ENCODE measurements around the gene CIBAR2. TPM values are rescaled to one million over a fixed set of nuclear protein-coding genes. Genes with fewer than 3 reads are reported as not detected.

Gene CIBAR2
- total RNA-seq, 1 experiment from 2014 or later, result not detected

DNA sequence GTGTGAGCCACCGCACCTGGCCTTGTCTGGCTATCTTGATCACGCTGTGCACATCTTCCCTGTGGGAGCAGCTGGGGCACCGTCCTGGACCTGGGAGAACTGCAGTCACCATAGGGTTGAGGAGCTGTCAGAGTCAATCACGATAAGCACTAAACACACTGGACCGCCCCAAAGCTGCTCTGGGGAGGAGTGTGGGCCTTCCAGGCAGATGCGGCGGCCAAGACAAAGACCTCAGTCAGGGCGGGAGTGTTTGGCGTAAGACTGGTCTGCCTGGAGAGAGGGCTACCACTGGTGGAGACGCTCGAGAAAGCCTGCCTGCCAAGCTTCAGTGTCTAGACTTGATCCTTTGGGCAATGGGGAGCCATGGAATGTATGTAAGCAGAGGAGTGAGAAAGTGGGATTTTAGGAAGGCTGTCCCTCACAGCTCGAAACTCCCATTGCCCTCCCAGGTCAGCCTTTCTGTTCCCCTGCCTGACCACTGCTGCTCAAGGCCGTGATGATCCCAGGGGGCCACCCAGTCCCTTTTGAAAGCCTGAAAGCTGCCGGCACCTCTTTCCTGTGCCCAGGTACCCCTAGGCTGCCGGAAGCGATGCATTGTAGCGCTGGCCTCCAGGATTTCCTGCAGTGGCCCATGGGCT is 29.3 kb upstream of the CIBAR2 start:
- Histone ChIP-seq H3K23me2 (ENCODE audit: insufficient read length, low read depth, low read length, poor library complexity, severe bottlenecking) (no peaks in the 10 kb centered on the region), H2BK12ac (ENCODE audit: insufficient read length, low read depth, low read length) (no peak overlapping the region), H3K9me3 (ENCODE audit: control insufficient read depth, low read depth, low read length) (no peaks in the 10 kb centered on the region), H4K8ac (replicated peaks; ENCODE audit: insufficient read length, low read depth, low read length) (no peak overlapping the region), H2BK20ac (ENCODE audit: low read depth, low read length, poor library complexity, severe bottlenecking) (no peak overlapping the region), H3K14ac (ENCODE audit: insufficient read depth, low read length) (no peak overlapping the region; the same call in 1 of the 2 replicates), H3K18ac (ENCODE audit: insufficient read length, low read depth, low read length) (peak overlapping the region; percentile 46), H2AFZ (ENCODE audit: low read length) (no peak overlapping the region), H3K27me3 (ENCODE audit: insufficient read depth, low read length) (no peaks in the 10 kb centered on the region), H4K20me1 (ENCODE audit: control insufficient read depth, insufficient read depth, insufficient read length) (no peaks in the 10 kb centered on the region), H2BK5ac (ENCODE audit: insufficient read length, low read length) (no peak overlapping the region), H3K9ac (ENCODE audit: extremely low read depth, insufficient read length, low read length) (no peak overlapping the region), H3K27ac (ENCODE audit: insufficient read length, low read depth, low read length) (no peak overlapping the region), H3K4ac (ENCODE audit: low read depth, low read length) (no peak overlapping the region), H3K79me2 (ENCODE audit: insufficient read depth, low read length) (no peaks in the 10 kb centered on the region), H2BK15ac (ENCODE audit: low read depth, low read length) (no peak overlapping the region), H3K4me1 (ENCODE audit: insufficient read depth, low read length) (no peaks in the 10 kb centered on the region), H2AK5ac (ENCODE audit: insufficient read length, low read length) (no peak overlapping the region), H3K79me1 (ENCODE audit: insufficient read depth, low read depth, low read length, poor library complexity, severe bottlenecking) (no peaks in the 10 kb centered on the region), H4K91ac (ENCODE audit: insufficient read length, low read depth, low read length) (no peak overlapping the region), H3K23ac (ENCODE audit: insufficient read length, low read depth, low read length) (no peak overlapping the region), H3K56ac (ENCODE audit: insufficient read length, low read depth, low read length) (no peak overlapping the region), H2BK120ac (ENCODE audit: low read depth, low read length, poor library complexity, severe bottlenecking) (no peak overlapping the region), H3K4me2 (ENCODE audit: insufficient read depth, insufficient read length, low read length) (no peak overlapping the region), H3T11ph (ENCODE audit: low read length) (no peak overlapping the region), H4K5ac (ENCODE audit: insufficient read length, low read depth, low read length) (no peak overlapping the region)
- no CpG with 5 or more reads among the region's 17 CpGs for WGBS (ENCODE audit: extremely low coverage, insufficient read length, low lambda C conversion rate)
- no peak for DNase-seq
- Mint-ChIP-seq H3K9me3 (peaks cover 0 to 2% of the 10 kb centered on the region in 2 experiments; a peak in 2 of 5 replicates), H3K4me3 (no peak overlapping the region), H3K27ac (peak overlapping the region in 1 of 3 experiments; percentile 3; a peak in 1 of 7 replicates), H3K27me3 (ENCODE audit: low read depth) (peaks cover 19% of the 10 kb centered on the region), H3K36me3 (ENCODE audit: insufficient read depth in 1 of 3, low read depth in 3 of 3) (no peaks in the 10 kb centered on the region; a peak in 1 of 7 replicates), H3K4me1 (peaks cover 5 to 17% of the 10 kb centered on the region in 2 experiments)
- TF ChIP-seq, protein P1, sequence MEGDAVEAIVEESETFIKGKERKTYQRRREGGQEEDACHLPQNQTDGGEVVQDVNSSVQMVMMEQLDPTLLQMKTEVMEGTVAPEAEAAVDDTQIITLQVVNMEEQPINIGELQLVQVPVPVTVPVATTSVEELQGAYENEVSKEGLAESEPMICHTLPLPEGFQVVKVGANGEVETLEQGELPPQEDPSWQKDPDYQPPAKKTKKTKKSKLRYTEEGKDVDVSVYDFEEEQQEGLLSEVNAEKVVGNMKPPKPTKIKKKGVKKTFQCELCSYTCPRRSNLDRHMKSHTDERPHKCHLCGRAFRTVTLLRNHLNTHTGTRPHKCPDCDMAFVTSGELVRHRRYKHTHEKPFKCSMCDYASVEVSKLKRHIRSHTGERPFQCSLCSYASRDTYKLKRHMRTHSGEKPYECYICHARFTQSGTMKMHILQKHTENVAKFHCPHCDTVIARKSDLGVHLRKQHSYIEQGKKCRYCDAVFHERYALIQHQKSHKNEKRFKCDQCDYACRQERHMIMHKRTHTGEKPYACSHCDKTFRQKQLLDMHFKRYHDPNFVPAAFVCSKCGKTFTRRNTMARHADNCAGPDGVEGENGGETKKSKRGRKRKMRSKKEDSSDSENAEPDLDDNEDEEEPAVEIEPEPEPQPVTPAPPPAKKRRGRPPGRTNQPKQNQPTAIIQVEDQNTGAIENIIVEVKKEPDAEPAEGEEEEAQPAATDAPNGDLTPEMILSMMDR (conservative IDR thresholded peaks at IDR 0.05), result no peak

Data from H9 (cell line).